ENCODE data around the gene DMPK.
A peak's percentile ranks its signal among the peaks of the same experiment; 100 is the strongest.

DMPK gene

DNA sequence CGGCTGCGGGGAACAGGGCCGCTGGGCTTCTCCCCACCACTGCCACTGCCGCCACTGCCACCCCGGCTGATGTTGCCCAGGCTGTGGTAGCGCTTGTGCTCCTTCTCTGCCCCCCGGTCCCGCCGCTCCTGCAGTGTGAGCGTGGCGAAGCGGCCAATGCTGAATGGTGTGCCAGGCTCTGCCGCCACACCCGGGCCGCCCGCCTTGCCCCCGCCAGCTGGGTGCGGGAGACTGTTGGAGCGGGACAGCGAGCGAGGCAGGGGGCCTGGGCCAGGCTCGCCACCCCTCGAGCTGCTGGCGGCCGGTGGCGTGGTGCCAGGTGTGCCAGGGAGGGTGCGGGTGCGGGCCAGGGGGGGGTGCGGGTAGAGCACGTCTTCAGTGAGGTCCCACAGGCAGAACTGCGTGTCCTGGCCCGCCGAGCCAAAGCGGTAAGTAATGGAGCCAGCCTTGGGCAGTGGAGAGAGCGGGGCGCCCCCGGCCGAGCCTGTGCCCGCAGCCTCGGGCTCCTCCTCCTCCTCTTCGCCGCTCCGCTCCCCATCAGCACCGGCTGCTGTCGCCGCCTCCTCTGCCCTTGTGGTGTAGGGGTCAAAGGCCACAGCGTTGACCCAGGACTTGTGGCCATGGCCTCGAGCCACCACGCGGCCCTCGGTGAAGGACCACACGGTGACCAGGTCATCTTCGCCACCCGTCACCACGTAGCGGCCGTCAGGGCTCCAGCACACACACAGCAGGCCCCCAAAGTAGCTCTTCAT, 3.7 kb upstream of the DMPK start:
- no peak for DNase-seq (ENCODE audit: low read depth)

DNA sequence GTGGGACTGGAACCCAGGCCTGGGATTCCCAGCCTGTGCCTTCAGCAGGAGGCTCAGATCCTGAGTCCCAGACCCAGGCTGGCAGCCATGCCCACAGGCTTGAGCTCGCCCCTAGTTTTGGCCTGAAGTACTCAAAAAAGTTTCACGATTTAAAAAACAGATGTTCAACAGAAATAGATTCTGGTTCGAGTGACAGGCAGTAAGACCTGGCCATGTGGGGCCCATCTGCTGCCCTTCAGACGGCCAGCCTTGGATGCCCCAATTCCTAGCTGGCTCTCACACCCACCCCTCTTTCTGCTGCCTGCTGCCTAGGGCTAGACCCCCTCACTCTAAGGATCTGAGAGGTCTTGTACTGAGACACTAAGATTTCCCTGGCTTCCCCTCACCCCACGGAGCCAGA, 2.8 kb upstream of the DMPK start:
- DNase-seq (ENCODE audit: low read depth) = no peak

DNA sequence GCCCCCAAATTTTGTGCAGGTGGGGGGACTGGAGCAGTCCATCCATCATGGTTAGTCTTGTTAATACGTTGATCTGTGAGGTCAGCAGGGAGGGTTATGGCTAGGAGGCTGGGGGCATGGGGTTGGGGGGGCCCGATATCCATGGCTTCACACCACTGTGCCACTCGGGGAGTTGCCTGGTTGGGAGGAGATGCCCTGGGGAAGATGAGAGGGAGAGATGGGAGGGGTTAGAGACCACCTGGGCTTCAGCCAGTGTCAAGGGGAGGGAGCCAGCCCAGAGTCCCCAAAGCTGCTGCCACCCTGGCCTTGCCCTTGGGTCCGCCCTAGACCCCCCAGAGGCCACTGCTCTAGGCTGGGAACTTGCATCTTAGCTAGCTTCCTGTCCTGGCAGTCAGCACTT, 1.8 kb upstream of the DMPK start:
- DNase-seq (ENCODE audit: low read depth) = no peak

DNA sequence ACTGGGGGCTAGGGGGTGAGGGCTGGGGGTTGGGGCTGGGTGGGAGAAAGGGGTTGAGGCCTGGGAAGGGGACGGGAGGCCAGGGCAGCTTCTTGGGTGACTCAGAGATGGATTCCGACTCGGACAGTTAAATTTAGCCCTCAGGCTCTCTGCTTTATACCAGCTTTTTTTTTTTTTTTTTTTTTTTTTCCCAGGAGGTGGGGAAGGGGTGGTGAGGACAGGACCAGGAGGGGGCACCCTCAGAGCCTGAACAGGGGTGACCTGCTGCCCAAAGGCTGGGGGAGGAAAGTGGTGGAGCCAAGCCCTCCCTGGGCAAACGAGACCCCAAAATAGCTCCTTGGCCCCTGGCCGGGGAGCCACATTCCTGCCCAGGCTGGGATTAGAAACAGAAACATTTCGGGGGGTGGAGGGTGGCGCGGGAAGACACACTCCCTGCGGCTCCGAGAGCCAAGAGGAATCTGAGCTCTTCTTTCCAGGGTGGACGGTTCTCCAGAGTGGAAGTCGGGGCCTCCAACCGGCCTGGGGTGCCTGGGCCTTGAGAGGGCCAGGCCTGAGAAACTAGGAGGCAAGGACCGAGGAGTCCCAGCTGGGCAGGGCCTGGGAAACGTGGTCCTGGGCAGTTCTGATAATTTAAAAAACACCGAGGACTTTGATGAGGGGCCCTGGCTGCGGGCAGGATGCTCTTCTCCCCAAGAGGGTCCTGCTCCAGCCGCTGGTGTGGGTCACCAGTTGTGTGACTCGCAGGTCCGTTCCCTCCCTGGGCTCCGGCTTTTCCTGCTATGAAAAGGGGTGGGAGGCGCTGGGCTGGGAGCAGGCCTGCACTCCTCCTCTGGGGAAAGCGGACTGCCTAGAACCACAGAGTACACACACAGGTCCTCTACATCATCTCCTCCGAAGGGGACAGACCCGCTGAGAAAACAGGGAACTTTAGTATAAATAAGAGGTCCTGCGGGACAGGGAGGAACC, 813 bp upstream of the DMPK start:
- no peak for DNase-seq (ENCODE audit: low read depth)

DNA sequence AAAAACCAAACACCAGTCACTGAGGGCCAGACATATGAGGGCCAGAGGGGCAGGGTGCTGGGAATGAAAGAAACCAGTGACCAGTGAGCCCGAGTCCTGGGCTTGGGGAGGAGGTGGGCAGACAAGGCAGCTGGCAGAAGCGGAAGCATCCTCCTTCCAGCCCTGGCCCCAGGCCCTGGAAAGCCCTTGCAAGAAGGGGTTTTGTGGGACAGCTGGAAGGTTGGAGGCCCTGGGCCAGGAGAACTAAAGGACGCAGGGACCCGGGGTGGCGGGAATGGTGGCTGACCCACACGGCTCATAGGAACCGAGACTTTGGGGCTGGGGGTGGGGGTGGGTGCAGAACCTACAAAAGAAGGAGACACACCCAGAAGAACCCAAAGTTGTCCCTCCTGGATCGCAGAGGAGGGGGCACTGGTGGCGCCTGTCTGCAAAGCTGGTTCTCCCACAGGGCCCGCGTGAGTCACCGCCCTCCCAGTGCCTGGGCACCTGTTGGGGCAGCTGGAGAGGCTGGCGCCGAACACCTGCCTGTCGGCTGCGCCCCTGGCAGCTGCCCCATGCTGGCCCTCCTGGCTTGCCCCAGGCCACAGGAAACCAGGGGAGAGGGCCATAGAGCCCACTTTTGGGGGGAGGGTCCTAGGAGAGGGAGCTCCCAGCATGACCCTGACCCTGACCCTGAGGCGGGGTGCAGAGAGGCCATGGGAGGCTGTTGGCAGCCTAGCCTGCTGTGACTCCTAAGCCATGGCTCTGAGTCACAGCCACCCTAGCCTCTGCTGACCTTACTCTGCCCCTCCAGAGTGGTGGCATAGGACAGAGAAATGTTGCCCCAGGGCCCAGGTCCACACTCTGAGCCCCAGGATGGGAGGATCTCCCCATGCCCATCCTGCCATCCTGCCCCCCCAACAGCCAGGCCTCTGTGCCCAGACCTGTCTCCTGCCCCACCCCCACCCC, 802 bp downstream of the DMPK start:
- DNase-seq (ENCODE audit: low read depth) = no peak

DNA sequence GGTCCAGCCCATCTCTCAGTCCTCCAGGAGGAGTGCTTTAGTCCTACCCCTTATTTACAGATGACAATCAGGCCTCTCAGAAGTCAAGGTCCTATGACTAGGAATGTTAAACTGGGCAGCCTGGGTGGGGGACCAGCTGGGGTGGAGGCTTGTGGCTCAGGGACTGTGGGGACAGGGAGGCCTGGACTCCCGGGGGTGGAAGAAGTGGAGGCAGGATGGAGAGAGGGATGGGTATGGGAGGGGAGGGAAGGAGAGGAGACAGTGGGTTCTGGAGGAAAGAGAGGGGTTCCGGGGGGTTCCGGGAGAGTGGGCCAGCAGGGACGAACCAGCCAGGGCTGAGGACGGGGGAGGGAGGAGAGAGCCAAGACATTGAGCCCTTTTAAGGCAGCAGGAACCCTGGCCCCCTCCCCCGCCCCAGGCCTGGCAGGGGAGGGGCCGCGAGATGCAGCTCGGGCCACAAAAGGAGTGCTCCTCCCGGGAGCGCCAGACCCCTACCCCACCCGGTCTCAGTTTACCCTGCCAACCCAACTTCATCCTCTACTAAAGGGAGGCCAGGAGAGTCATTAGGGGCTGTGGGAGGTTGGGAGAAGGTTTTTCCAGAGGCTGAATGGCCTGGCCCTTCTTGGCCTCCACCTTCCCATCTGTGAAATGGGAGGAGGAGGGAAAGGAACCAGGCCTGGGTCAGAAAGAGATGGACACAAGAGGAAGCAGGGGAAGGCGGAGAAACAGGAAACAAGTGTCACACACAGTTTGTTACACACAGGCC, 1.7 kb downstream of the DMPK start:
- no peak for DNase-seq (ENCODE audit: low read depth)

DNA sequence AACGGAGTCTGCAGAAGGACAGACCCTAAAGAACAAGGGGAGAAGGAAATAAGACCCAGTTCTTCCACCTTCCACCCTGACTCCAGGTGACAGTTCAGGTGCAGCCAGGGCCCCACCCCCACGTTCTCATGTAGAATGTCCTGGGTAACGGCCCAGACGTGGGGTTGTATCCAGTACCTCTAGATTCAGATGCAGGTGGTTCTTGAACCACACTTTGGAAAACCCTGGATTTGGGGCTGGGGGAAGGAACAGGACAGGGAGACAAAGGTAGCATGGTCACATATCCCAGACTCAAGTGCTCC, 2.2 kb downstream of the DMPK start:
- no peak for DNase-seq (ENCODE audit: low read depth)

DNA sequence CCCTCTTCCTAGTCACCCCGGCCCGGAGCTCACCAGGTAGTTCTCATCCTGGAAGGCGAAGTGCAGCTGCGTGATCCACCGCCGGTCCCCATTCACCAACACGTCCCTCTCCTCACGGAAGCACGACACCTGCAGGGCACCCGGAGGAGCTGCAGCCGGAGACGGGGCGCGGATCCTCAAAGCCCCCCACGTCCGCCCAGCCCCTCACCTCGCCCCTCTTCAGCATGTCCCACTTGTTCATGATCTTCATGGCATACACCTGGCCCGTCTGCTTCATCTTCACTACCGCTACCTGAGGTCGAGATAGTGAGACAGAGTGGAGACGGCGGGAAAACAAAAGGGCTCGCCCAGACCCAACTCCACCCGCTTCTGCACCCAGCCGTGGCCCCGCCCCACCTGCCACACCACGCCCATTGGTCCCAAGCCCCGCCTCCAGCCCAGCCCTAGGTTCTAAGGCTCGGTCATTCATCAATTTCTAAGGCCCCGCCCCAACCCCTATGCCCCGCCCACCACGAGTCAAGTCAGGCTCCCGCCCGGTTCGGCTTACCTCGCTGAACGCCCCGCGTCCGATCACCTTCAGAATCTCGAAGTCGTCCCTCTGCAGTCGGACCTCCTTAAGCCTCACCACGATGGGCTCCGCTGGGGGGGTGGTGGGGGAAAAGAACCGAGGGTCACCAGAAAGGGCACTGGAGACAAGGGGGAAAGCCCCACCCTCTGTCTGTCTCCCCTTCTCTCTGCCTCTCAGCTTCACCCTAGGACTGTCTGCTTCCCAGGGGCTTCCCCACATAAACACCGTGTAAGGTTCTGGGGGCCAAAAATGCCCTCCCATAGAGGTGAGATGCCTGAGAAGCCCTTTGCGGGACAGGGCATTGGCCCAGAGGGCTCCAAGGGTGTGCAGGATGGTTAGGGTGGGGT, 2.8 kb downstream of the DMPK start:
- DNase-seq (ENCODE audit: low read depth) = no peak

DNA sequence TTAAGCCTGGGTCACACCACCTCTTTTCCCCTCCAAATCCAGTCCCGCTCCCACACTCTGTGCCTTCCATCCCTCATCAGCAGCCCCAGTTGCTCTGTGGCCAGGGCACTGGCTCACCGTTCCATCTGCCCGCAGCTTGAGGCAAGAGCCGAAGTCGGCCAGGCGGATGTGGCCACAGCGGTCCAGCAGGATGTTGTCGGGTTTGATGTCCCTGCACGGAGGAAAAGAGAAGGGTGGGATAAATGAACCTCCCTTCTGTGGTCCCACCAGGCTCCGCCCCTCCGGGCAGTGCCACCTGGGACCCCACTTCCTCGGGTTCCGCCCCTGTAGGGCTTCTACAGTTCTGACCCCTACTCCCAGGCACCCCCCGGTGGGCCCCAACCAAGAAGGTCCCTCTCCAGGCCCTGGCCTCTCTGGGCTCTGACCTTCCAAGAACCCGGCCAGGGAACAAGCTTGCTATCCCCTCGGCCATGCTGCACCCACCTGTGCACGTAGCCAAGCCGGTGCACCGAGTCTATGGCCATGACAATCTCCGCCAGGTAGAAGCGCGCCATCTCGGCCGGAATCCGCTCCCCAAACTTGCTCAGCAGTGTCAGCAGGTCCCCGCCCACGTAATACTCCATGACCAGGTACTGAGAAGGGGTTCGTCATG, 4.2 kb downstream of the DMPK start:
- no peak for DNase-seq (ENCODE audit: low read depth)

DNA sequence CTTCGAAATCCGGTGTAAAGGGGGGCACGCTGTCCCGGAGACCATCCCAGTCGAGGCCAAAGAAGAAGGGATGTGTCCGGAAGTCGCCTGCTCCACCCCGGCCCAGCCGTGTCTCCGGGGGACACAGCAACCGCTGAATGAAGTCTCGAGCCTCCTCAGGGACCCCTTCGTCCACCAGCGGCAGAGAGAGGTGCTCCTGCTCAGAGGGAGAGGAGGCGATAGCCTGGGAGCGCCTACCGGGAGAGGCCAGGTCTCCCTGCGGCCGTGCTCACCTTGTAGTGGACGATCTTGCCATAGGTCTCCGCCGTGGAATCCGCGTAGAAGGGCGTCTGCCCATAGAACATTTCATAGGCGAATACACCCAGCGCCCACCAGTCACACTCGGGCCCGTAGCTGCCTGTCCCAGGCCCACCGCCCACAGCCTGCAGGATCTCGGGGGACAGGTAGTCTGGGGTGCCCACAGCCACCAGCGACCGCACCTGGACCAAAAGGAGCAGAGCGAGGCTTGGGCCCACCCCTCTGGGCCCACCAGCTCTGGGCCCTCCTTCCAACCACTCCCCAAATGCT, 4.8 kb downstream of the DMPK start:
- DNase-seq (ENCODE audit: low read depth) = no peak

DNA sequence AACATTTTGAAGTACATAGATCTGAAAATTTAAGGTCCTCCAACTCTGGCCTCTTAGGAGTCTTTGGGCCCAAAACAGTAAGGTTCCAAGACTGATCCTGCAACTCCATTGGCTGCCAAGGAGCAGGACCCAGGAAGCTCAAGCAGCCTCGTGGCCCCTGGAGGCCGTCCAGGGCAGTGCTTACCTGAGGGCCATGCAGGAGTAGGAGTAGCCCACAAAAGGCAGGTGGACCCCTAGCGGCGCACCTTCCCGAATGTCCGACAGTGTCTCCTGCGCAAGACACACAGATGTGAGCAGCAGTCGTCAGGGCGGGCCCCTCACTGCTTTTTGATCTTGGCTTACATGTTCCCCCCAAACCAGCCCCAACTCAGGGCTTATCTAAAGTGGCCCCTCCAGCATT, 7.5 kb downstream of the DMPK start:
- DNase-seq (ENCODE audit: low read depth) = no peak

DNA sequence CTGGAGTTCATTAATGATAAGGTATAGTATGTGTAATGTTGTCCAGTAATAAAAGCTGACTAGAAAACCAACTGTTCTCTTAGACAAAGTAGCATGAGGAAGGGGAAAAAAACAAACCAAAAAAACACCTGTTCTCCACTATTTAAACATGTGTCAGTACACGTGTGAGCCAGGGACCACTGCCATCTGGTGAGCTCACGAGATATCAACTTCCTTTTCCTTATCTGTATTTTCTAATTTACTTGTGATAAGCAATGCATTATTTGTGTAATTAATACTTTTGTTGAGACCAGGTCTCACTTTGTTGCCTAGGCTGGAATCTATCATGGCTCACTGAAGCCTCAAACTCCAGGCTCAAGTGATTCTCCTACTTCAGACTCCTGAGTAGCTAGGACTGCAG, 8.9 kb downstream of the DMPK start:
- DNase-seq (ENCODE audit: low read depth) = no peak

DNA sequence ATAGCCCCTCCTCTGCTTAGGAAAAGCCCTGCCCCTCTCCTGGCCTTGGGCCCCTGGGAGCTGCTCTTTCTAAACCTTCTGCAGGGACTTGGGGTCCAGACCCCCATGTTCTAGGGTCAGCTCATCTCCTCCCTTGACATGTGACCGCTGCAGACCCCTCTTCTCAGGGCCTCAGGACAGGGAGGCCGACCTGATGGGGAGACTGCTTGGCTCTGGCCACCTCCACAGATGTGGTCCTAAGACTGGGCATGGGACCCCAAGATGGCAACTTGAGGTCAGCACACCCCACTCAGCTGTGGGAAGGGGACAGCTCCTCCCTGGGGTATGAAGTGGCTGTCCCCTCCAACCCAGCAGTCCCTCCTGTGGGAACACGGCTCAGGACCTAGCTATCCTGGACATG, 9.4 kb downstream of the DMPK start:
- no peak for DNase-seq (ENCODE audit: low read depth)

DNA sequence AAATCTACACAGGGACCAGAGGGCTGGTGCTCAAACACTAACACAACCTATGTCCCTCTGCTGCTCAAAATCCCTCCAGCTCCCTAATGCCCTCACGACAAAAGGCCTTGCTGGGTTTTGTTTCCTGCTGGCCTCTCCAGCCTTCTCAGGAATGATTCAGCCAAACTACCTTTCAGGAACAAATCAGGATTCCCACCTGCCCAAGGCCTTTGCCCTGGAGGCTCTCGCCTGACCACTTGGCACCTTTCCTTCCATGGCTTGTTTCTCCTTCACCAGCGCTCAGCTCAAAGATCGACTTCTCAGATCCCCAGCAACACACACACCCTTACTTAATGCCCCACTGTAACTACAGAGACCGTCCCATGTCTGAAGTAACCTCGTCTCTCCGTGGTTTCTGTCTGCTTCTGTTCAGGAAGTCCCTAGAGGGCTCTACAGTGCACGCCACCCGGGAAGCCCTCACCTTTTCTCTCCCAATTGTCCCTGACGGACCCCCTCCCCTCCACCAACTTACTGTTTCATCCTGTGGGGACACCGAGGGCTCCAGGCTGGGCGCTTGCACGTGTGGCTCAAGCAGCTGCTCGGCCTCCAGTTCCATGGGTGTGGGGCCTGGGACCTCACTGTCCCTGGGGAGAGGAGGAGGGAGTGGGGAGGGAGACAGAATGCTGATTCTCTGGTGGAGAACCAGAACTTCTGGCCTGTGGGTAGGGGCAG, 10.0 kb downstream of the DMPK start:
- DNase-seq (ENCODE audit: low read depth) = no peak

DNA sequence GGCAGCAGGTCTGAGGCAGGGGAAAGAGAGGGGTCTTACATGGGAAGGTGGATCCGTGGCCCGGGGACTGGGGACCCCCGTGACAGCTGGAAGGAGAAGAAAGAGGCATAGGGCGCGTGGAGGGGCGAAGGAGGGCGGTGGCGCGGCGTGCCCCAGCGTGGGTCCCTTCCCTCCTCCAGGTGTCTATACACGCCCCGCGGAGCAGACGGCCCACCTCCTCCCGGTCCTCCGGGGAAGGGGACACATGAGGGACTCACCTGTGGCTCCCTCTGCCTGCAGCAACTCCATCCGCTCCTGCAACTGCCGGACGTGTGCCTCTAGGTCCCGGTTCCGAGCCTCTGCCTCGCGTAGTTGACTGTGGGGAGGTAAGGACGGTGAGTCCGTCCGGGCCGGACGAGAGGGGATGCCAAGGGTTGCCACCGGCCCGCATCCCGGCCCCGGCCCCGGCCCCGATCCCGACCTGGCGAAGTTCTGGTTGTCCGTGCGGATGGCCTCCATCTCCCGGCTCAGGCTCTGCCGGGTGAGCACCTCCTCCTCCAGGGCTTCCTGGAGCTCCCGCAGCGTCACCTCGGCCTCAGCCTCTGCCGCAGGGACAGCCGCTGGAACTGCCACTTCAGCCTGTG, 10.9 kb downstream of the DMPK start:
- DNase-seq (ENCODE audit: low read depth) = no peak

DNA sequence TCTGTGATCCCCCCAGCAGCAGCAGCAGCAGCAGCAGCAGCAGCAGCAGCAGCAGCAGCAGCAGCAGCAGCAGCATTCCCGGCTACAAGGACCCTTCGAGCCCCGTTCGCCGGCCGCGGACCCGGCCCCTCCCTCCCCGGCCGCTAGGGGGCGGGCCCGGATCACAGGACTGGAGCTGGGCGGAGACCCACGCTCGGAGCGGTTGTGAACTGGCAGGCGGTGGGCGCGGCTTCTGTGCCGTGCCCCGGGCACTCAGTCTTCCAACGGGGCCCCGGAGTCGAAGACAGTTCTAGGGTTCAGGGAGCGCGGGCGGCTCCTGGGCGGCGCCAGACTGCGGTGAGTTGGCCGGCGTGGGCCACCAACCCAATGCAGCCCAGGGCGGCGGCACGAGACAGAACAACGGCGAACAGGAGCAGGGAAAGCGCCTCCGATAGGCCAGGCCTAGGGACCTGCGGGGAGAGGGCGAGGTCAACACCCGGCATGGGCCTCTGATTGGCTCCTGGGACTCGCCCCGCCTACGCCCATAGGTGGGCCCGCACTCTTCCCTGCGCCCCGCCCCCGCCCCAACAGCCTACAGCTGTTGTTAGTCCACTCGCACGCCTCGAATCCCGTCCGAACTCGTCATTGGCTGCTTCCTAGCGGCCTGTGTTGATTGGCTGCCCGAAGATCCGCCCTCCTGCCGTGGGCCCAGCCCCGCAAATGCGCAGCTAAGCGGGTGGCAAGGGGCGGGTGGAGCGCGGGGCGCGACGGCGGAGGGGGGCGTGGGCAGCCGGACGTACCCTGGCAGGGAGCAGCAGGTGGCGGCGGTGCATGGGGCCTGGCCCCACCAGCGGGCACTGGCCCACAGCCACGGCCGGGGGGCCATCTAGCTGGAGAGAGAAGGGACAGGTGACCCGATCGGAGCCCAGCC, 11.8 kb downstream of the DMPK start:
- DNase-seq (ENCODE audit: low read depth) = peak; percentile 90

DNA sequence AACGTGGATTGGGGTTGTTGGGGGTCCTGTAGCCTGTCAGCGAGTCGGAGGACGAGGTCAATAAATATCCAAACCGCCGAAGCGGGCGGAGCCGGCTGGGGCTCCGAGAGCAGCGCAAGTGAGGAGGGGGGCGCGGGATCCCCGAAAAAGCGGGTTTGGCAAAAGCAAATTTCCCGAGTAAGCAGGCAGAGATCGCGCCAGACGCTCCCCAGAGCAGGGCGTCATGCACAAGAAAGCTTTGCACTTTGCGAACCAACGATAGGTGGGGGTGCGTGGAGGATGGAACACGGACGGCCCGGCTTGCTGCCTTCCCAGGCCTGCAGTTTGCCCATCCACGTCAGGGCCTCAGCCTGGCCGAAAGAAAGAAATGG, 12.5 kb downstream of the DMPK start:
- no peak for DNase-seq (ENCODE audit: low read depth)

Measured in non-pigmented ciliary epithelial cell (primary cell).